AG10803 (cell line): Measurements from ENCODE around the gene NCAM2.

ENCODE experiments used
- DNase-seq: peaks from one replicate; pipeline ENCODE4 v3.0.0; 2010; ENCODE audit warnings: low read depth
- H3K4me3 ChIP-seq: 2 replicates; pipeline ENCODE4 v1.5.1; 2011; ENCODE audit warnings: mild to moderate bottlenecking, low read length, control low read depth
- CTCF ChIP-seq: conservative IDR thresholded peaks from 2 replicates; pipeline ENCODE4 v1.5.1; 2011; ENCODE audit warnings: mild to moderate bottlenecking, low read length, control low read depth, inconsistent platforms

Gene NCAM2

GRCh38 chr21:21159253-21159899 lies 161.2 kb downstream of the NCAM2 start:
- no peak for DNase-seq
- no peak for TF ChIP-seq CTCF
- H3K4me3 ChIP-seq: no peak overlapping the region

- DNase-seq: no peak
- TF ChIP-seq CTCF: no peak
- no peak overlapping the region for H3K4me3 ChIP-seq
Measured at GRCh38 chr21:21162786-21163185, 164.6 kb downstream of the NCAM2 start.

- H3K4me3 ChIP-seq: no peak overlapping the region
- DNase-seq: peak; percentile 76
- TF ChIP-seq CTCF: peak; percentile 70
Measured at GRCh38 chr21:21163904-21164303, 165.7 kb downstream of the NCAM2 start.

DNA sequence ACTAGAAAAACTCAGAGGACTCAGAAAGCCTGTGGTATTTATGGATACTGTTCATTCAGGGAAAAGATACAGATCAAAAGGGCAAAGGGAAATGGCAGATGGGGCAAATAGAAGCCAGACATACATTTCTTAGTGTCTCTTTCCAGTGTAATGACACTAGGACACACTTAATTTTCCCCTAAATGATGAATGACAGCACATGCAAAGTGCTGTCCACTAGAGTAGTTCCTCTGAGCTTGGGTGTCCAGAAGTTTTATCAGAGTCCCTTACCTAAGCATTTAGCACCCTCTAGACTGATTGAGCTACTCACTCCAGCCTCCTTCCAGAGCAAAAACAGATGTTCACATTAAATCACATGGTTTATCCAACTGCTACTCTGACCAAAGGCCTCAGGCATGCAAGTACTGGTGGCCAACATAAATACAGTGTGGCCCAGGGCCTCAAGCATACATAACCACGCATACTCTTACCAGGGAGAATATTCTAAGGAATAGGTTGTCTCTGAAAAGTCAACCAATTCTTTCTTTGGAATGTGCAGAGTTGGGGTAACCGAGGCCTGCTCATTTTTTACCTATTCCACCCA lies 166.9 kb downstream of the NCAM2 start:
- 0 out of 2 replicates have a peak, but pooled peaks have one; percentile 5 for TF ChIP-seq CTCF
- DNase-seq: peak; percentile 95
- H3K4me3 ChIP-seq: no peak overlapping the region

DNA sequence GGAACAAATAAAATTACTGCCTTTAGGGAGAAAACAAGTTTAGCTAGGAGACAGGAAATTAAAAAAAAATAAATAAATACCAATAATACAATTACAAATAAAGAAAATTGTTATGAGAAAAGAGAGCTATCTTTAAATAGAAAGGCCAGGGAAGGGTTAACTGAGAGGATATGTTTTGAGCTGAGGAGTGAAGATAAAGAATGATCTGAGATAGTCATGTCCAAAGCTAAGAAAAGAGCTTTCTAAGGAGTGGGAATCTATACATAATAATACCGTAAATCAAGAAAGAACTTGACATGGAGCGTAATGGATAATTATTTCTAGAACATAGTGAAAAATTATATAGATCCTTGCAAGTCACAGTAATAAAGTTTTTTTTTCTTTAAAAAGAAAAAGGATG lies 176.5 kb downstream of the NCAM2 start:
- no peak overlapping the region for H3K4me3 ChIP-seq
- no peak for TF ChIP-seq CTCF
- DNase-seq: no peak

GRCh38 chr21:21175798-21176334 lies 177.7 kb downstream of the NCAM2 start:
- no peak for TF ChIP-seq CTCF
- no peak for DNase-seq
- peak overlapping the region; percentile 15 for H3K4me3 ChIP-seq

DNA sequence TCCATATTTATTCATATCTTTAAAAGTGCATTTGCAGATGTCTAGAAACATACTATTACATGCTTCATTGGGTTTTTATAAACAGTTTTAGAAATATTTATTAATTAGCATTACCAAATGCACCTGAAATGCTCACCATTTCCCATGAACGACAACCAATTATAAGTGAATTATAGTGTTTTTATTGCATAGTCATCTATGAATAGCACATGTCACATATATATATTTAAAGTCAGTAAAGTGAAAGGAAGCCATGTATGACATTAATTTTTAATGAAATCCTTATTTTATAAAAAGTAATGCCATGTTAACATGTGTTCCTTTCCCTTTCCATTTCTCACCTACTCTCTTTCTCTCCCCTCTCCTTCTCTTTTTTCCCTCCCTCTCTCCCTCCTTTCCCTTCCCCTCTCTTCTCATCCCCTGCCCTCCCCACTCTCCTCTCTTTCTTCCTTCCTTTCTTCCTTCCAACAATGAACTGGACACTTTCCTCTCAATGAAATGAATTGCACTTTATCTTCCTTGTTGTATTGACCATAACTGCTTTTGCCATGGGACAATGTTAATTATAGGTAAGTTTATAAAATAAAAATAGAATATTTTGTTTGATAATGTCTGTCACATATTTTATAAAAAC lies 179.3 kb downstream of the NCAM2 start:
- no peak for DNase-seq
- no peak for TF ChIP-seq CTCF
- H3K4me3 ChIP-seq: no peak overlapping the region
